Thyroid gland (tissue), 4 donors: ENCODE measurements around the gene PCNX1. TPM values are rescaled to one million over a fixed set of nuclear protein-coding genes. Genes with fewer than 3 reads are reported as not detected.

Experiments
- DNase-seq, 2 donors: peaks; one replicate each; pipeline ENCODE4 v3.0.0-alpha.2; 2019
- H3K27ac ChIP-seq, 3 donors: fragments of 200-600 bp; sonication (generic); 1 replicate in 2 of 3; 2 replicates in 1 of 3; pipeline ENCODE4 v1.5.1; 2016 to 2019; ENCODE audit warnings: mild to moderate bottlenecking in 1 of 3, moderate library complexity in 1 of 3
- H3K27me3 ChIP-seq: fragments of 200-600 bp; sonication (generic); one replicate; pipeline ENCODE4 v1.5.1; 2019
- H3K36me3 ChIP-seq, 2 donors: fragments of 200-600 bp; sonication (generic); one replicate each; pipeline ENCODE4 v1.5.1; 2016 to 2019
- H3K4me1 ChIP-seq, 2 donors: fragments of 200-600 bp; sonication (generic); one replicate each; pipeline ENCODE4 v1.5.1; 2017 to 2019
- H3K4me3 ChIP-seq, 3 donors: fragments of 200-600 bp; sonication (generic); replicated peaks in 1 of 3; 1 replicate in 2 of 3; 2 replicates in 1 of 3; pipeline ENCODE4 v1.5.1; 2016; ENCODE audit warnings: mild to moderate bottlenecking in 1 of 3
- H3K9me3 ChIP-seq: fragments of 200-600 bp; sonication (generic); one replicate; pipeline ENCODE4 v1.5.1; 2017
- POLR2A ChIP-seq, 2 donors: fragments of 450-650 bp; IDR thresholded peaks; one replicate each; pipeline ENCODE4 v1.6.1; 2017; ENCODE audit warnings: antibody characterized with exemption in 2 of 2, mild to moderate bottlenecking in 2 of 2, moderate library complexity in 1 of 2
- WGBS, 2 donors: methylation state at CpG; one replicate each; pipeline ENCODE4 v1.1.5; 2017; 5-methylcytosine and 5-hydroxymethylcytosine counted together
- intact Hi-C: fragments of 100-400 bp; cut with DNase I; formaldehyde crosslinking; loops from one replicate; pipeline ENCODE4 v1.15.1; 2023
- total RNA-seq, 4 donors: library from RNA; depleted of rRNA; stranded (reverse); fragments of >200 nt; gene quantifications; one replicate each; pipeline ENCODE4 v1.2.3, GENCODE V29; 2016
- TF ChIP-seq, protein P1 (sequence below), 6 experiments: fragments of 200-600 bp in 3 of 6; fragments of 450-650 bp in 3 of 6; sonication (generic) in 3 of 6; IDR thresholded peaks; one replicate each; pipeline ENCODE4 v1.5.1; 2016 to 2019; ENCODE audit warnings: antibody characterized with exemption in 6 of 6, mild to moderate bottlenecking in 2 of 6, inconsistent platforms in 1 of 6, moderate library complexity in 1 of 6

Gene PCNX1
- total RNA-seq, 4 donors from 2014 or later: 43.8 to 78.5 (median 69.7) TPM

DNA sequence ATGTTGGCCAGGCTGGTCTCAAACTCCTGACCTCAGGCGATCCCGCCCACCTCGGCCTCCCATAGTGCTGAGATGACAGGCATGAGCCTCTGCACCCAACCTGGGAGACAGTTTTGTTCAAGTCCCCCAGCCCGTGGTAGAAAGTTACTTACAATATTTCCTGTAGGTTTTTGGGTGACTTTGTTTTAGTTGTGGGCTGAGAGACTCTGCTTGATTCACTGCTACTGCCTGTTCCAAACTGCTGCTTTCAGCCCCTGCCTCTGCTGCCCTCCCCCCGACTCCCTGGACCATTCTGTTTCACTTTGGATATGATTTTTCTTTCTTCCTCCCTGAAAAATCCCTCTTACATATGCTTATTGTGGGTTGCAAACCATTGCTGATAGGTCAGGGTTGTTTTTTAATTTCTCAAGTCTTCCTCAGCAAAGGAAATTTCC lies 13.4 kb upstream of the PCNX1 start:
- no peak for DNase-seq
- WGBS, 2 donors: 87 to 88% methylated on average over 5 of the region's 5 CpGs
- intact Hi-C loops: loop anchor here (10.0 kb wide), 1 partner anchor 69 kb away; no protein-coding TSS in a partner anchor
- H3K36me3 ChIP-seq: no peaks in the 10 kb centered on the region
- TF ChIP-seq, protein P1, sequence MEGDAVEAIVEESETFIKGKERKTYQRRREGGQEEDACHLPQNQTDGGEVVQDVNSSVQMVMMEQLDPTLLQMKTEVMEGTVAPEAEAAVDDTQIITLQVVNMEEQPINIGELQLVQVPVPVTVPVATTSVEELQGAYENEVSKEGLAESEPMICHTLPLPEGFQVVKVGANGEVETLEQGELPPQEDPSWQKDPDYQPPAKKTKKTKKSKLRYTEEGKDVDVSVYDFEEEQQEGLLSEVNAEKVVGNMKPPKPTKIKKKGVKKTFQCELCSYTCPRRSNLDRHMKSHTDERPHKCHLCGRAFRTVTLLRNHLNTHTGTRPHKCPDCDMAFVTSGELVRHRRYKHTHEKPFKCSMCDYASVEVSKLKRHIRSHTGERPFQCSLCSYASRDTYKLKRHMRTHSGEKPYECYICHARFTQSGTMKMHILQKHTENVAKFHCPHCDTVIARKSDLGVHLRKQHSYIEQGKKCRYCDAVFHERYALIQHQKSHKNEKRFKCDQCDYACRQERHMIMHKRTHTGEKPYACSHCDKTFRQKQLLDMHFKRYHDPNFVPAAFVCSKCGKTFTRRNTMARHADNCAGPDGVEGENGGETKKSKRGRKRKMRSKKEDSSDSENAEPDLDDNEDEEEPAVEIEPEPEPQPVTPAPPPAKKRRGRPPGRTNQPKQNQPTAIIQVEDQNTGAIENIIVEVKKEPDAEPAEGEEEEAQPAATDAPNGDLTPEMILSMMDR (IDR thresholded peaks at IDR 0.05): no peak
- TF ChIP-seq POLR2A (IDR thresholded peaks at IDR 0.05): no peak
- no peaks in the 10 kb centered on the region for H3K27me3 ChIP-seq
- peaks cover 0 to 15% of the 10 kb centered on the region in 2 donors for H3K4me1 ChIP-seq
- H3K27ac ChIP-seq: no peak overlapping the region
- no peak overlapping the region for H3K4me3 ChIP-seq
- no peaks in the 10 kb centered on the region for H3K9me3 ChIP-seq

DNA sequence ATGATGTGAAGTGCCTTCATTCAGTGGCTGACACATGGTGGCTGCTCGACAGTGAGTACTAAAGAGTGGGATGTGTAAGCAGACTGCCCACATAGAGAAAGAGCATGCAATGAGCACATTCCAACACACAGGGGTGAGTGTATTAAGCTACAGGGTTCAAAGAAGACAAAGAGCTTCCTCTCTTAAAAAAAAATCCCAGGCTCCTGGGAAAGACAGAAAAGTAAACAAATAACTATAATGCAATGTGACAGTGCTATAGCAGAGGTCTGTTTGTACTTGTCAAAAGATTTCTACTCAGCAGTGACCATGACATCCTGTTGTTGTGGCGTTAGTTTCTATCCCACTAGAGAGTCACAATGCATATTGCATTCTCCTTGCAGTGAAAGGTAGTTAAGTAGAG lies 12.4 kb upstream of the PCNX1 start:
- 46 to 49% methylated on average over 2 of the region's 2 CpGs for WGBS, 2 donors
- H3K27ac ChIP-seq: no peak overlapping the region
- H3K27me3 ChIP-seq: no peaks in the 10 kb centered on the region
- H3K9me3 ChIP-seq: no peaks in the 10 kb centered on the region
- intact Hi-C loops: loop anchor here (10.0 kb wide), 1 partner anchor 70 kb away; no protein-coding TSS in a partner anchor
- no peak for DNase-seq
- H3K4me1 ChIP-seq: peaks cover 0 to 14% of the 10 kb centered on the region in 2 donors
- no peaks in the 10 kb centered on the region for H3K36me3 ChIP-seq
- no peak overlapping the region for H3K4me3 ChIP-seq
- TF ChIP-seq, protein P1 (IDR thresholded peaks at IDR 0.05): no peak
- TF ChIP-seq POLR2A (IDR thresholded peaks at IDR 0.05): no peak

DNA sequence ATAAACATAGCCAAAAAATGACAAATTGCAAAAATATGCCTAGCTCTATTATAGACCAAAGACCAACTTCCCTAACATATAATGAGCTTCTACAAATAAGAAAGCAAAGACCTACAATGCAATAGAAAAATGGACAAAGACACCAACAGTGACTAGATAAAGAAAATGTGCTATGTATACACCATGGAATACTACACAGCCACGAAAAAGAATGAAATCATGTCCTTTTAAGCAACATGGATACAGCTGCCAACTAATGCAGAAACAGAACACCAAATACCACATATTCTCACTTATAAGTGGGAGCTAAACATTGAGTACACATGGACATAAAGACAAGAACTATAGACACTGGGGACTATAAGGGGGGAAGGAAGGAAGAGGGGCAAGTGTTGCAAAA lies 10.9 kb upstream of the PCNX1 start:
- DNase-seq: no peak
- no peaks in the 10 kb centered on the region for H3K27me3 ChIP-seq
- H3K4me3 ChIP-seq: no peak overlapping the region
- WGBS, 2 donors: 86 to 91% methylated on average over 1 of the region's 1 CpG
- no peaks in the 10 kb centered on the region for H3K9me3 ChIP-seq
- H3K36me3 ChIP-seq: no peaks in the 10 kb centered on the region
- TF ChIP-seq, protein P1 (IDR thresholded peaks at IDR 0.05): no peak
- TF ChIP-seq POLR2A (IDR thresholded peaks at IDR 0.05): no peak
- intact Hi-C loops: loop anchor here (10.0 kb wide), 1 partner anchor 72 kb away; no protein-coding TSS in a partner anchor
- peaks cover 0 to 14% of the 10 kb centered on the region in 2 donors for H3K4me1 ChIP-seq
- H3K27ac ChIP-seq: no peak overlapping the region

DNA sequence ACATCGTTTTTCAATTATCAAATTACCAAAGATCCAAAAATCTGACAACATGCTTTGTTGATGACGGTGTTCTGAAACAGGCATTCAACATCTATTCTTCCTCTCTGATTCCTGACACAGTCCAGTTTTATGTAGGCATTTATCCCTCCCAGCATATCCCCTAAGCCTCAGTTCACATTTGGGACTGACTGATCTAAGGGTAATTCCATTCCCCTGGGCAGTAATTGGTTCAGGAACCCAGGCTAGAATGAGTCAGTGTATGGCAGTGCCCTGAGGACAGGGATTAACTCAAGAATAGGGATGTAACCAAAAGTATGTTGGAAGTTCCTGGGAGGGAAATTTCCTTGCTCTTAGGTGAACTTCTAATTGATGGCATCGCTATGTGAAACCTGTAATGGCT lies 10.3 kb upstream of the PCNX1 start:
- DNase-seq: no peak
- peak overlapping the region in 1 of 3 donors; percentile 26 for H3K27ac ChIP-seq
- no peak overlapping the region for H3K4me3 ChIP-seq
- no peak for TF ChIP-seq POLR2A (IDR thresholded peaks at IDR 0.05)
- TF ChIP-seq, protein P1 (IDR thresholded peaks at IDR 0.05): no peak
- H3K4me1 ChIP-seq: peaks cover 0 to 14% of the 10 kb centered on the region in 2 donors
- WGBS, 2 donors: 92% methylated on average over 3 of the region's 3 CpGs
- intact Hi-C loops: loop anchor here (10.0 kb wide), 1 partner anchor 72 kb away; no protein-coding TSS in a partner anchor
- no peaks in the 10 kb centered on the region for H3K36me3 ChIP-seq
- no peaks in the 10 kb centered on the region for H3K9me3 ChIP-seq
- no peaks in the 10 kb centered on the region for H3K27me3 ChIP-seq

DNA sequence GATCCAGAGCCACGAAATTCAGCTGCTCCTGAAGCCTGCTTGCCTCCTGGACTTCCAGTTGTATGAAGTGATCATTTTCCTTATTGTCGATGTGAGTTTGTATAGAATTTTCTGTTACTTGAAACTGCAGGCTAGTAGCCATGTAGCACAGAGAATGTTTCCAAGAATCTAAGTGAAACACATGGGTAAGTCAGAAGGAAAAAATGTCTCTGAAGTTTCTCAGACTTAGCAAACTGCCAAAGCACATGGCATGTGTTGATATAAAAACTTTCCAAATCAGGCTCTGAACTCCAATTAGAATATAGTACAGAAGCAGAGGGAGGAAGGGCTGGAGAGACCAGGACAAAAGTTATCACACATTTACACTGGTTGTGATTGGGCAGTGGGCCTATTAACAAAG lies 9.8 kb upstream of the PCNX1 start:
- Histone ChIP-seq H3K9me3 (no peaks in the 10 kb centered on the region), H3K36me3 (no peaks in the 10 kb centered on the region), H3K4me3 (no peak overlapping the region), H3K27me3 (no peaks in the 10 kb centered on the region), H3K27ac (peak overlapping the region in 1 of 3 donors; percentile 26), H3K4me1 (peaks cover 0 to 14% of the 10 kb centered on the region in 2 donors)
- TF ChIP-seq, protein P1 (IDR thresholded peaks at IDR 0.05): no peak
- no peak for TF ChIP-seq POLR2A (IDR thresholded peaks at IDR 0.05)
- intact Hi-C loops: loop anchor here (10.0 kb wide), 1 partner anchor 73 kb away; no protein-coding TSS in a partner anchor
- WGBS, 2 donors: 71 to 75% methylated on average over 2 of the region's 2 CpGs
- no peak for DNase-seq
